ENCODE data around the gene IQUB.

DNA sequence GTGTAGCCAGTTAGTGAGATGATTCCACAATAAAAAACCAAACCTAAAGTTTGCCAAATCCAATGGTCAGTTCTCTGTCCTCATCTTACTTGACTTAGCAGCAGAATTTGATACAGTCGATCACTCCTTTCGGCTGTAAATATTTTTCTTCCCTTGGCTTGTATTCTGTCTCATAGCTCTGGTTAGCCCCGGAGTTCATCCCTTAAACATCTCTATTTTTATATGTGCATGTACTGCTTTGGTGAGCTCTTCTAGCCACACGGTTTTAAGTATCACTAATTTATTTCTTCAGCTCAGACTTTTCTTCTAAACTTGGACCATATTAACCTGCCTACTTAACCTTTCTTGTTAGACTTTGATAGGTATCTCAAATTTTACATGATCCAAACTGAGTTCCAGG, 49.4 kb upstream of the IQUB start:
- TF ChIP-seq, protein P1, sequence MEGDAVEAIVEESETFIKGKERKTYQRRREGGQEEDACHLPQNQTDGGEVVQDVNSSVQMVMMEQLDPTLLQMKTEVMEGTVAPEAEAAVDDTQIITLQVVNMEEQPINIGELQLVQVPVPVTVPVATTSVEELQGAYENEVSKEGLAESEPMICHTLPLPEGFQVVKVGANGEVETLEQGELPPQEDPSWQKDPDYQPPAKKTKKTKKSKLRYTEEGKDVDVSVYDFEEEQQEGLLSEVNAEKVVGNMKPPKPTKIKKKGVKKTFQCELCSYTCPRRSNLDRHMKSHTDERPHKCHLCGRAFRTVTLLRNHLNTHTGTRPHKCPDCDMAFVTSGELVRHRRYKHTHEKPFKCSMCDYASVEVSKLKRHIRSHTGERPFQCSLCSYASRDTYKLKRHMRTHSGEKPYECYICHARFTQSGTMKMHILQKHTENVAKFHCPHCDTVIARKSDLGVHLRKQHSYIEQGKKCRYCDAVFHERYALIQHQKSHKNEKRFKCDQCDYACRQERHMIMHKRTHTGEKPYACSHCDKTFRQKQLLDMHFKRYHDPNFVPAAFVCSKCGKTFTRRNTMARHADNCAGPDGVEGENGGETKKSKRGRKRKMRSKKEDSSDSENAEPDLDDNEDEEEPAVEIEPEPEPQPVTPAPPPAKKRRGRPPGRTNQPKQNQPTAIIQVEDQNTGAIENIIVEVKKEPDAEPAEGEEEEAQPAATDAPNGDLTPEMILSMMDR (IDR thresholded peaks at IDR 0.05; ENCODE audit: borderline replicate concordance, extremely low read depth, low read length, poor library complexity, severe bottlenecking), result no peak
- no peak for TF ChIP-seq EZH2 (IDR thresholded peaks at IDR 0.05; ENCODE audit: borderline replicate concordance, low read depth, low read length, severe bottlenecking)
